H1 (cell line): ENCODE measurements around the gene GTSF1L. TPM values are rescaled to one million over a fixed set of nuclear protein-coding genes. Genes with fewer than 3 reads are reported as not detected.
A peak's percentile ranks its signal among the peaks of the same experiment; 100 is the strongest.

ENCODE experiments used
- CTCF ChIA-PET: fragments of 300-600 bp; sonication (Branson Sonifier 250); formaldehyde crosslinking; loops from one replicate; lab custom pipeline; 2021; ENCODE audit not compliant: partially characterized antibody; lab: Charles Lee
- POLR2A ChIA-PET: fragments of 300-600 bp; sonication (Branson Sonifier 250); formaldehyde crosslinking; loops from one replicate; lab custom pipeline; 2021; ENCODE audit warnings: inconsistent platforms; ENCODE audit not compliant: partially characterized antibody; lab: Charles Lee
- DNase-seq, 2 experiments: peaks; one replicate each; pipeline versions ENCODE4 v3.0.0 to v3.0.0-alpha.2; 2010 to 2022; ENCODE audit warnings: low spot score in 2 of 2, low read depth in 1 of 2, mixed read lengths in 1 of 2
- FAIRE-seq: peaks from 2 replicates; lab custom pipeline; 2011; peaks lifted over from hg19 to GRCh38; lab: Jason Lieb, UNC
- H2AFZ ChIP-seq: 2 replicates; pipeline ENCODE4 v1.8.1; 2012; ENCODE audit warnings: low read length, inconsistent platforms
- H2AK5ac ChIP-seq: 2 replicates; pipeline ENCODE4 v1.6.1; 2013; ENCODE audit warnings: low read depth, low read length
- H2BK120ac ChIP-seq: replicated peaks from 2 replicates; pipeline ENCODE3; 2013; ENCODE audit warnings: low read depth, low read length, inconsistent platforms
- H2BK12ac ChIP-seq: 2 replicates; pipeline ENCODE4 v1.6.1; 2013; ENCODE audit warnings: low read depth, low read length
- H2BK15ac ChIP-seq: 2 replicates; pipeline ENCODE4 v1.6.1; 2013; ENCODE audit warnings: low read length
- H2BK20ac ChIP-seq: 2 replicates; pipeline ENCODE4 v1.6.1; 2013; ENCODE audit warnings: low read length
- H2BK5ac ChIP-seq: 2 replicates; pipeline ENCODE4 v1.6.1; 2013; ENCODE audit warnings: low read depth, low read length
- H3K14ac ChIP-seq: 2 replicates; pipeline ENCODE4 v1.6.1; 2013; ENCODE audit warnings: inconsistent platforms; ENCODE audit not compliant: insufficient read length
- H3K18ac ChIP-seq: 2 replicates; pipeline ENCODE4 v1.6.1; 2013; ENCODE audit warnings: low read length; ENCODE audit errors: extremely low read depth
- H3K23ac ChIP-seq: 2 replicates; pipeline ENCODE4 v1.6.1; 2013; ENCODE audit warnings: inconsistent platforms; ENCODE audit not compliant: insufficient read length
- H3K23me2 ChIP-seq: 2 replicates; pipeline ENCODE4 v1.6.1; 2013; ENCODE audit warnings: low read depth, low read length
- H3K27ac ChIP-seq: 2 replicates; pipeline ENCODE4 v1.6.1; 2011; ENCODE audit warnings: low read depth, low read length, inconsistent platforms
- H3K27me3 ChIP-seq, 4 experiments: replicated peaks in 1 of 4; 1 replicate in 1 of 4; 2 replicates in 3 of 4; pipeline versions ENCODE4 v1.6.1 to v1.8.1; 2011 to 2013; ENCODE audit warnings: low read length in 3 of 4, mild to moderate bottlenecking in 3 of 4, inconsistent platforms in 2 of 4, mixed read lengths in 2 of 4, moderate library complexity in 1 of 4; ENCODE audit not compliant: control insufficient read depth in 3 of 4, insufficient read depth in 3 of 4; ENCODE audit errors: extremely low read depth in 1 of 4
- H3K36me3 ChIP-seq, 4 experiments: 2 replicates each; pipeline versions ENCODE4 v1.6.1 to v1.8.1; 2011 to 2013; ENCODE audit warnings: mild to moderate bottlenecking in 4 of 4, low read length in 3 of 4, moderate library complexity in 2 of 4, control low read depth in 1 of 4, inconsistent platforms in 1 of 4; ENCODE audit not compliant: insufficient read depth in 4 of 4, control insufficient read depth in 2 of 4
- H3K4ac ChIP-seq: replicated peaks from 2 replicates; pipeline ENCODE3; 2013; ENCODE audit warnings: low read length, low read depth, mixed read lengths, inconsistent platforms; ENCODE audit not compliant: insufficient read length
- H3K4me1 ChIP-seq, 4 experiments: replicated peaks in 1 of 4; 1 replicate in 1 of 4; 2 replicates in 3 of 4; pipeline versions ENCODE4 v1.6.1 to v1.8.1; 2011 to 2013; ENCODE audit warnings: low read length in 3 of 4, inconsistent platforms in 2 of 4, mixed read lengths in 1 of 4; ENCODE audit not compliant: insufficient read depth in 4 of 4, control insufficient read depth in 3 of 4
- H3K4me2 ChIP-seq, 2 experiments: 2 replicates each; pipeline versions ENCODE4 v1.6.1 to v1.8.1; 2011 to 2013; ENCODE audit warnings: low read depth in 2 of 2, low read length in 2 of 2, control low read depth in 1 of 2, inconsistent platforms in 1 of 2, mild to moderate bottlenecking in 1 of 2; ENCODE audit not compliant: insufficient read depth in 1 of 2
- H3K4me3 ChIP-seq, 4 experiments: fragments of 200-600, 300-600 bp in 1 of 4; sonication (generic), shearing (Covaris generic), sonication (Bioruptor Twin) in 1 of 4; 2 replicates each; pipeline versions ENCODE4 v1.5.1 to v1.8.1; 2011 to 2016; ENCODE audit warnings: low read length in 4 of 4, low read depth in 3 of 4, control low read depth in 2 of 4, inconsistent platforms in 2 of 4, mild to moderate bottlenecking in 2 of 4, mixed read lengths in 1 of 4, moderate library complexity in 1 of 4; ENCODE audit not compliant: insufficient read depth in 2 of 4; ENCODE audit errors: extremely low read depth in 1 of 4
- H3K56ac ChIP-seq: replicated peaks from 2 replicates; pipeline ENCODE3; 2013; ENCODE audit warnings: low read depth, mild to moderate bottlenecking, mixed read lengths, low read length, inconsistent platforms; ENCODE audit not compliant: insufficient read length
- H3K79me1 ChIP-seq: 2 replicates; pipeline ENCODE4 v1.6.1; 2013; ENCODE audit warnings: low read depth, low read length, control low read depth
- H3K79me2 ChIP-seq, 2 experiments: 2 replicates each; pipeline versions ENCODE4 v1.6.1 to v1.8.1; 2012 to 2013; ENCODE audit warnings: low read length in 2 of 2, mild to moderate bottlenecking in 2 of 2, inconsistent platforms in 1 of 2; ENCODE audit not compliant: insufficient read depth in 2 of 2, control insufficient read depth in 1 of 2
- H3K9ac ChIP-seq, 4 experiments: replicated peaks in 1 of 4; 1 replicate in 1 of 4; 2 replicates in 3 of 4; pipeline versions ENCODE4 v1.6.1 to v1.8.1; 2011 to 2013; ENCODE audit warnings: low read depth in 3 of 4, low read length in 3 of 4, control low read depth in 2 of 4, mild to moderate bottlenecking in 2 of 4, moderate library complexity in 2 of 4, inconsistent platforms in 1 of 4; ENCODE audit errors: extremely low read depth in 1 of 4
- H3K9me3 ChIP-seq, 2 experiments: 2 replicates each; pipeline versions ENCODE4 v1.6.1 to v1.8.1; 2012 to 2013; ENCODE audit warnings: mild to moderate bottlenecking in 2 of 2, moderate library complexity in 2 of 2, control low read depth in 1 of 2, inconsistent platforms in 1 of 2, low read depth in 1 of 2, low read length in 1 of 2, mixed read lengths in 1 of 2; ENCODE audit not compliant: insufficient read depth in 2 of 2
- H4K20me1 ChIP-seq, 2 experiments: replicated peaks in 1 of 2; 2 replicates each; pipeline versions ENCODE3 to v1.8.1; 2011 to 2013; ENCODE audit warnings: inconsistent platforms in 2 of 2, low read length in 2 of 2, mild to moderate bottlenecking in 1 of 2; ENCODE audit not compliant: insufficient read depth in 2 of 2, control insufficient read depth in 1 of 2
- H4K5ac ChIP-seq: 2 replicates; pipeline ENCODE4 v1.6.1; 2013; ENCODE audit warnings: low read length, low read depth, mixed read lengths, inconsistent platforms; ENCODE audit not compliant: insufficient read length
- H4K8ac ChIP-seq: 2 replicates; pipeline ENCODE4 v1.8.0; 2013; ENCODE audit warnings: mild to moderate bottlenecking, moderate library complexity, low read length, inconsistent platforms; ENCODE audit not compliant: insufficient read depth; ENCODE audit errors: extremely low read depth
- H4K91ac ChIP-seq: replicated peaks from 2 replicates; pipeline ENCODE3; 2013; ENCODE audit warnings: low read length, mixed read lengths, inconsistent platforms; ENCODE audit not compliant: insufficient read length
- CBX5 ChIP-seq: fragments of 300-800, 300-1000 bp; sonication (generic); IDR thresholded peaks from 2 replicates; pipeline ENCODE4 v1.7.1; 2016; ENCODE audit warnings: antibody characterized with exemption, low read length, low read depth
- CHD2 ChIP-seq: IDR thresholded peaks from 2 replicates; pipeline ENCODE4 v1.6.1; 2012; ENCODE audit warnings: low read length, improper control_type of control experiment
- EGR1 ChIP-seq: IDR thresholded peaks from 2 replicates; pipeline ENCODE4 v1.6.1; 2011; ENCODE audit warnings: low read depth, low read length, borderline replicate concordance
- HDAC6 ChIP-seq: IDR thresholded peaks from one replicate; pipeline ENCODE4 v1.7.1; 2012; ENCODE audit warnings: low read depth, mild to moderate bottlenecking, inconsistent platforms, low read length, moderate library complexity
- MAFK ChIP-seq: IDR thresholded peaks from 2 replicates; pipeline ENCODE4 v1.6.1; 2012; ENCODE audit warnings: low read depth, mild to moderate bottlenecking, improper control_type of control experiment, low read length
- PHF8 ChIP-seq: fragments of 200-600 bp; sonication (generic); conservative IDR thresholded peaks from 2 replicates; pipeline ENCODE4 v1.7.1; 2012; ENCODE audit warnings: low read depth, mild to moderate bottlenecking, inconsistent platforms, low read length, moderate library complexity
- RXRA ChIP-seq: IDR thresholded peaks from 2 replicates; pipeline ENCODE4 v1.6.1; 2011; ENCODE audit warnings: low read depth, mild to moderate bottlenecking, low read length, moderate library complexity; ENCODE audit not compliant: insufficient read depth
- SIX5 ChIP-seq: IDR thresholded peaks from 2 replicates; pipeline ENCODE4 v1.6.1; 2011; ENCODE audit warnings: mild to moderate bottlenecking, low read depth, low read length
- SP4 ChIP-seq: IDR thresholded peaks from 2 replicates; pipeline ENCODE4 v1.6.1; 2012; ENCODE audit warnings: low read length, inconsistent platforms
- TBP ChIP-seq: IDR thresholded peaks from 2 replicates; pipeline ENCODE4 v1.6.1; 2011; ENCODE audit warnings: low read depth, low read length, improper control_type of control experiment
- TEAD4 ChIP-seq: IDR thresholded peaks from 2 replicates; pipeline ENCODE4 v1.6.1; 2012; ENCODE audit warnings: low read depth, low read length, inconsistent platforms, mixed read lengths
- WGBS, 2 experiments: shearing (Covaris generic) in 1 of 2; methylation state at CpG; one replicate each; pipeline versions ENCODE4 v1.1.6 to v1.1.7; 2013 to 2015; ENCODE audit warnings: low lambda C conversion rate in 2 of 2, mixed read lengths in 2 of 2, inconsistent platforms in 1 of 2, low coverage in 1 of 2, missing lambda C conversion rate in 1 of 2; ENCODE audit not compliant: insufficient replicate concordance in 2 of 2, insufficient coverage in 1 of 2, insufficient read length in 1 of 2; ENCODE audit errors: extremely low coverage in 1 of 2, missing lambda C conversion rate in 1 of 2; 5-methylcytosine and 5-hydroxymethylcytosine counted together
- polyA plus RNA-seq, 7 experiments: library from polyadenylated mRNA; depleted of rRNA in 3 of 7; stranded (reverse) in 5 of 7; unstranded in 2 of 7; fragments of >200 nt in 5 of 7; fragments of 200-250 nt in 2 of 7; gene quantifications; 1 replicate in 5 of 7; 2 replicates in 1 of 7; 4 replicates in 1 of 7; pipeline versions ENCODE4 v1.2.1 to v1.2.3, GENCODE V29; 2011 to 2013; ENCODE audit warnings: missing spikeins in 2 of 7, mixed read lengths in 2 of 7
- total RNA-seq: library from RNA; stranded (reverse); fragmentation: NEBNext Ultra II Directional; extraction: Animal tissue kit (Norgen Biotek cat#: 25700); gene quantifications from 2 replicates; pipeline ENCODE4 v1.2.1, GENCODE V29; 2021
- TF ChIP-seq, protein P1 (sequence below): IDR thresholded peaks from 2 replicates; pipeline ENCODE4 v1.6.1; 2012; ENCODE audit warnings: low read length, inconsistent platforms
- TF ChIP-seq, protein P2 (sequence below): IDR thresholded peaks from 2 replicates; pipeline ENCODE4 v1.6.1; 2012; ENCODE audit warnings: inconsistent platforms

GTSF1L gene
- total and polyA plus RNA-seq, 2 of the 8 experiments (the other 6 are each of a cell fraction or from before 2014, with no cell fraction given), result not detected

DNA sequence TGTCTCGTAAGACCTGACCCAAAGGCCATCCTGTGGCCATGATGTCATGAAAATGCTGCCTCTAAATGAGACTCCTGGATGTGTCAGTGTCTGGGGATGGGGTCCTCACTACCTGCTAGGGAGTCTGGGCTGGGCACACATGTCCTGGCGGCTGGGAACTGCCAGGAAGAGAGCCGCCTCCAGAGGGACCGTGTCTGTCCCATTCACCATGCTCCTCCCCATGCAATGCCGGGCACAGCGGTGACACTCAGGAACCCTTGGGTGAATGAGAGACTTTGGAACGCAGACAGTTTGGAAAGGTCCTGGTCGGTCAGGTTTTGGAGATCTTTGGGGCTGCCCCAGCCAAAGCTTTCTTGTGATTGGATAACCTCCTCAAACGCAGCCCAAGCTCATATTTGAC, 40.1 kb upstream of the GTSF1L start:
- WGBS, 2 experiments, result 95% methylated on average over 6 of the region's 9 CpGs; no CpG with 5 or more reads in 1 of the 2 experiments
- POLR2A ChIA-PET, result no interaction called here
- H3K79me1 ChIP-seq, result no peaks in the 10 kb centered on the region
- no peak overlapping the region for H4K91ac ChIP-seq
- no peaks in the 10 kb centered on the region for H3K27me3 ChIP-seq
- H3K4me2 ChIP-seq, result no peak overlapping the region
- H2AFZ ChIP-seq, result no peak overlapping the region
- H3K79me2 ChIP-seq, result no peaks in the 10 kb centered on the region
- no peak overlapping the region for H2BK15ac ChIP-seq
- H3K4me3 ChIP-seq, result no peak overlapping the region
- H3K18ac ChIP-seq, result no peak overlapping the region
- no peaks in the 10 kb centered on the region; a peak in 1 of 7 replicates for H3K4me1 ChIP-seq
- peaks cover 4% of the 10 kb centered on the region; the same call in 1 of the 2 replicates for H3K23me2 ChIP-seq
- H3K14ac ChIP-seq, result no peak overlapping the region
- peak overlapping the region; percentile 40; the same call in 1 of the 2 replicates for H2AK5ac ChIP-seq
- no peak overlapping the region for H2BK120ac ChIP-seq
- no peak overlapping the region for H3K9ac ChIP-seq
- no peak overlapping the region for H3K56ac ChIP-seq
- FAIRE-seq, result no peak
- no peaks in the 10 kb centered on the region for H4K20me1 ChIP-seq
- no peak overlapping the region for H2BK5ac ChIP-seq
- H2BK12ac ChIP-seq, result no peak overlapping the region
- H2BK20ac ChIP-seq, result no peak overlapping the region
- no peak overlapping the region for H3K4ac ChIP-seq
- H3K23ac ChIP-seq, result no peak overlapping the region
- no peak for DNase-seq
- H3K9me3 ChIP-seq, result no peaks in the 10 kb centered on the region
- H3K36me3 ChIP-seq, result no peaks in the 10 kb centered on the region
- H3K27ac ChIP-seq, result no peak overlapping the region
- H4K8ac ChIP-seq, result 0 out of 2 replicates have a peak overlapping the region, but pooled peaks have one; percentile 8
- CTCF ChIA-PET, result interaction anchor here (0.8 to 3.1 kb wide), 6 partner anchors 12 to 328 kb away, joined by 3 to 11 read pairs (median 4); no protein-coding TSS in a partner anchor
- no peak overlapping the region for H4K5ac ChIP-seq
- TF ChIP-seq RXRA (no peak), TEAD4 (no peak), SIX5 (no peak), EGR1 (no peak), SP4 (no peak), CBX5 (no peak), MAFK (no peak), TBP (no peak), HDAC6 (no peak), PHF8 (no peak), CHD2 (no peak)
- TF ChIP-seq, protein P1, sequence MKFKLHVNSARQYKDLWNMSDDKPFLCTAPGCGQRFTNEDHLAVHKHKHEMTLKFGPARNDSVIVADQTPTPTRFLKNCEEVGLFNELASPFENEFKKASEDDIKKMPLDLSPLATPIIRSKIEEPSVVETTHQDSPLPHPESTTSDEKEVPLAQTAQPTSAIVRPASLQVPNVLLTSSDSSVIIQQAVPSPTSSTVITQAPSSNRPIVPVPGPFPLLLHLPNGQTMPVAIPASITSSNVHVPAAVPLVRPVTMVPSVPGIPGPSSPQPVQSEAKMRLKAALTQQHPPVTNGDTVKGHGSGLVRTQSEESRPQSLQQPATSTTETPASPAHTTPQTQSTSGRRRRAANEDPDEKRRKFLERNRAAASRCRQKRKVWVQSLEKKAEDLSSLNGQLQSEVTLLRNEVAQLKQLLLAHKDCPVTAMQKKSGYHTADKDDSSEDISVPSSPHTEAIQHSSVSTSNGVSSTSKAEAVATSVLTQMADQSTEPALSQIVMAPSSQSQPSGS, result no peak
- TF ChIP-seq, protein P2, sequence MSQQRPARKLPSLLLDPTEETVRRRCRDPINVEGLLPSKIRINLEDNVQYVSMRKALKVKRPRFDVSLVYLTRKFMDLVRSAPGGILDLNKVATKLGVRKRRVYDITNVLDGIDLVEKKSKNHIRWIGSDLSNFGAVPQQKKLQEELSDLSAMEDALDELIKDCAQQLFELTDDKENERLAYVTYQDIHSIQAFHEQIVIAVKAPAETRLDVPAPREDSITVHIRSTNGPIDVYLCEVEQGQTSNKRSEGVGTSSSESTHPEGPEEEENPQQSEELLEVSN, result no peak
